ENCODE measurements around the gene CNFN. TPM values are rescaled to one million over a fixed set of nuclear protein-coding genes. Genes with fewer than 3 reads are reported as not detected.

The CNFN gene
- total and polyA plus RNA-seq, 10 of the 15 experiments (the other 5 are each of a cell fraction or from before 2014, with no cell fraction given): 0.60 TPM; not detected in 9

GRCh38 chr19:42392165-42392564 lies 2.1 kb upstream of the CNFN start (continued):
- TF ChIP-seq BCL3 (IDR thresholded peaks at IDR 0.05; ENCODE audit: borderline replicate concordance, insufficient read depth, low read depth, low read length, poor library complexity, severe bottlenecking): no peak
- no peak for TF ChIP-seq ASH2L (IDR thresholded peaks at IDR 0.05; ENCODE audit: borderline replicate concordance, low read depth)

DNA sequence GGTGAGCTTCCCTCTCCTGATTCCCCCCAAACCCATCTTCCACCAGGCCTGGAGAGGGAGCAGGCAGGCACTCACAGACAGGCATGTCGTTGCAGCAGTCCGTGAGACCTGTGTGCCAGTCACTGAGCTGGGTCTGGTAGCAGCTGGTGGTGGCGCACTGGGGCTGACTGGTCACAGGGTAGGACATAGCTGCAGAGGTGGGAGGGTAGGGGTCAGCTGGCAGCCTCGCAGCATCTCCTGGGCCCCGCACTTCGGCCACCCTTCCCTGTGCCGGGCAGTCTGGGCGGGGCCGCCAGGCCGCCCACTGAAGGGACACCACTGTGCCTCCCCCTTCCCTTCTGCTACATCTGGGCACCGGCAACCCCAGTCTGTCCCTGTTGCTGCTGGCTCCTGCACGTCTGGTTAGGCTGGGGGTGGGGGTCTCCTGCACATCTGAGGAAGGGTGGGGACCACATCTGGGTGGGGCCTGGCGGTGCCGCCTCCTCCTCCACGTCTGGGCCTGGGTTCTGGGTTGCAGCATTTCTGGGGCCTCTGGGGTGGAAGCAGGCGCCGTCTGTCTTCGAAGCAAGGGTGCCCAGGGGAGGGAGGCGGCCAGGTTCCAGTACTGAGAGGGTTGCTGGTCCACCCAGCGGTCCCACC lies 1.1 kb downstream of the CNFN start:
- in situ Hi-C loops (cut with MboI) (no loop called here), intact Hi-C loops (cut with micrococcal nuclease; ENCODE audit: unreplicated experiment) (no loop called here)
- ATAC-seq (no peak), FAIRE-seq (no peak), DNase-seq (ENCODE audit: low read depth, low spot score) (no peak)
- ChIA-PET SMC1A (ENCODE audit: uncharacterized antibody, unreplicated experiment) (no interaction called here), POLR2A (no interaction called here), CTCF (no interaction called here), RAD21 (ENCODE audit: unreplicated experiment) (interaction anchor here (0.8 kb wide), 1 partner anchor 51 kb away, joined by 3 read pairs; no protein-coding TSS in a partner anchor)
- H3K4me1 ChIP-seq (ENCODE audit: control insufficient read depth, insufficient read depth, low read length): no peaks in the 10 kb centered on the region
- H3K4me3 ChIP-seq: no peak overlapping the region
- no peaks in the 10 kb centered on the region for H3K9me3 ChIP-seq (replicated peaks; ENCODE audit: control insufficient read depth, insufficient read depth, low read length)
- no peak overlapping the region for H3K4me2 ChIP-seq (ENCODE audit: control insufficient read depth, insufficient read depth)
- H3K27me3 ChIP-seq (replicated peaks in 1 of 2; ENCODE audit: control insufficient read depth in 2 of 2, insufficient read depth in 2 of 2, low read length in 1 of 2): peaks cover 0 to 2% of the 10 kb centered on the region in 2 experiments; a peak in 2 of 4 replicates
- no peak overlapping the region for H3K9ac ChIP-seq (ENCODE audit: control insufficient read depth, insufficient read depth, low read length)
- WGBS (ENCODE audit: insufficient coverage, insufficient replicate concordance, low lambda C conversion rate, missing lambda C conversion rate): 53% methylated on average over 18 of the region's 20 CpGs
- H2AFZ ChIP-seq (ENCODE audit: control insufficient read depth, low read depth, low read length): no peak overlapping the region
- no peaks in the 10 kb centered on the region for H4K20me1 ChIP-seq (ENCODE audit: control insufficient read depth, insufficient read depth)
- H3K79me2 ChIP-seq (ENCODE audit: control insufficient read depth, insufficient read depth, low read length): no peaks in the 10 kb centered on the region
- H3K36me3 ChIP-seq (ENCODE audit: control insufficient read depth in 2 of 2, insufficient read depth in 2 of 2, low read length in 1 of 2): no peaks in the 10 kb centered on the region
- BruUV-seq (replicated peaks): no TSS peak
- no peak overlapping the region for H3K27ac ChIP-seq (ENCODE audit: control insufficient read depth, insufficient read depth)
- TF ChIP-seq, protein P1, sequence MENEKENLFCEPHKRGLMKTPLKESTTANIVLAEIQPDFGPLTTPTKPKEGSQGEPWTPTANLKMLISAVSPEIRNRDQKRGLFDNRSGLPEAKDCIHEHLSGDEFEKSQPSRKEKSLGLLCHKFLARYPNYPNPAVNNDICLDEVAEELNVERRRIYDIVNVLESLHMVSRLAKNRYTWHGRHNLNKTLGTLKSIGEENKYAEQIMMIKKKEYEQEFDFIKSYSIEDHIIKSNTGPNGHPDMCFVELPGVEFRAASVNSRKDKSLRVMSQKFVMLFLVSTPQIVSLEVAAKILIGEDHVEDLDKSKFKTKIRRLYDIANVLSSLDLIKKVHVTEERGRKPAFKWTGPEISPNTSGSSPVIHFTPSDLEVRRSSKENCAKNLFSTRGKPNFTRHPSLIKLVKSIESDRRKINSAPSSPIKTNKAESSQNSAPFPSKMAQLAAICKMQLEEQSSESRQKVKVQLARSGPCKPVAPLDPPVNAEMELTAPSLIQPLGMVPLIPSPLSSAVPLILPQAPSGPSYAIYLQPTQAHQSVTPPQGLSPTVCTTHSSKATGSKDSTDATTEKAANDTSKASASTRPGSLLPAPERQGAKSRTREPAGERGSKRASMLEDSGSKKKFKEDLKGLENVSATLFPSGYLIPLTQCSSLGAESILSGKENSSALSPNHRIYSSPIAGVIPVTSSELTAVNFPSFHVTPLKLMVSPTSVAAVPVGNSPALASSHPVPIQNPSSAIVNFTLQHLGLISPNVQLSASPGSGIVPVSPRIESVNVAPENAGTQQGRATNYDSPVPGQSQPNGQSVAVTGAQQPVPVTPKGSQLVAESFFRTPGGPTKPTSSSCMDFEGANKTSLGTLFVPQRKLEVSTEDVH (IDR thresholded peaks at IDR 0.05; ENCODE audit: low read depth, partially characterized antibody): no peak
- TF ChIP-seq PML (IDR thresholded peaks at IDR 0.05; ENCODE audit: low read length): no peak
- no peak for TF ChIP-seq YY1 (IDR thresholded peaks at IDR 0.05; ENCODE audit: low read depth, low read length)
- no peak for TF ChIP-seq CBX5 (IDR thresholded peaks at IDR 0.05; ENCODE audit: low read depth)
- TF ChIP-seq RB1 (IDR thresholded peaks at IDR 0.05; ENCODE audit: borderline replicate concordance): no peak
- TF ChIP-seq POU2F2 (IDR thresholded peaks at IDR 0.05; ENCODE audit: borderline replicate concordance, low read depth, low read length): no peak
- TF ChIP-seq KAT2A (conservative IDR thresholded peaks at IDR 0.05; ENCODE audit: control insufficient read depth, low read depth, low read length): no peak
- TF ChIP-seq STAT3 (IDR thresholded peaks at IDR 0.05; ENCODE audit: low read depth, low read length): no peak
- no peak for TF ChIP-seq NFYB (IDR thresholded peaks at IDR 0.05; ENCODE audit: insufficient read depth, low read depth, low read length)
- TF ChIP-seq MEF2A (IDR thresholded peaks at IDR 0.05; ENCODE audit: insufficient read depth, low read depth, low read length): no peak
- TF ChIP-seq PAX8 (IDR thresholded peaks at IDR 0.05): no peak
- TF ChIP-seq NBN (IDR thresholded peaks at IDR 0.05): no peak
- no peak for TF ChIP-seq NR2C1 (IDR thresholded peaks at IDR 0.05)
- no peak for TF ChIP-seq MYB (IDR thresholded peaks at IDR 0.05; ENCODE audit: borderline replicate concordance, low read depth, low read length)
- no peak for TF ChIP-seq USF1 (IDR thresholded peaks at IDR 0.05; ENCODE audit: borderline replicate concordance, extremely low read length, insufficient read depth, low read depth, low read length)
- TF ChIP-seq HDGF (IDR thresholded peaks at IDR 0.05): no peak
- no peak for TF ChIP-seq BRCA1 (IDR thresholded peaks at IDR 0.05; ENCODE audit: low read depth, low read length)
- TF ChIP-seq ZSCAN29 (IDR thresholded peaks at IDR 0.05): no peak

Data from GM12878 (cell line).